DMS153 (cell line): ENCODE measurements around the gene HRC.

ENCODE experiments used
- DNase-seq: peaks from one replicate; lab custom pipeline; 2025; lab: John Stamatoyannopoulos, UW

The HRC gene

GRCh38 chr19:49114630-49115363 lies 40.4 kb downstream of the HRC start:
- DNase-seq, result no peak

DNA sequence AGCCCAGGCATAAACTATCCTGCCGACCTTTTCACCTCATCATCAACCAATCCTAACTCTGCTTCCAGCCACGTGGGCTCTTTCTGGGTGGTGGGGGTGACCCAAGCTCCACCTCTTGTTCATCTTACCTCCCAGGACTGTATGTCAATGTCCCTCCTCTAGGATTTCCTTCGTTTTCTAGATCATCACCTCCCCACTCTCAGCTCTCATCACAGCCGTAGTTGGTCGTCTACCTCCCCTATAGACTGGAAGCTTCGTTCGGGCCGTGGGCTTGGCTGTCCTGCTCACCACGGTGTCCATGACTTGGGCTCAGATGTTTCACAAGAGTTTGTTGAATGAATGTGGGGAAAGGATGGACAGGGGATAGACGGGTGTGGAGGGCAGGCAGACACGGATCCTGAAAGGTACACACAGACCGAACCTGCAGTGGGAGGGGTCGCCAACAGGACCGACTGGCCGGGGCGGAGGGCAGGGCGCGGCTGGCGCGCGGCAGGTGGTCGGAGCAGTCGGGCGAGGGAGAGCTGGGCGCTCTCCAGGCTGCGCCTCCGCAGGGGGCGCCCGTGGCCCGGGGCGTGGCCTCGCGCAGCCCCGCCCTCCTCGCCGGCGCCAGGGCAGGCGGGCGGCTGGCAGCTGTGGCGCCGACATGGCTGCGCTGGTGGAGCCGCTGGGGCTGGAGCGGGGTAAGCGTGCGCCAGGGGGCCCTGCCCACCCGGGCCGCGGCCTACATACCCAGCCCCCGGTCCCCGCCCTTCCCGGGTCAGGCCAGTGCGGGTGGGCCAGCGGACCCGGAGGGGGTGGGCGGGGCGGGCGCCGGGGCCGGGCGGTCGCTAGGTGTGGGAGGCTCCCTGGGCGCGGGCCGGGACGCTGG lies 41.2 kb downstream of the HRC start, which contains the start of gene LIN7B:
LIN7B (plus strand) TSS at position 609 of the 868 bp plus-strand sequence; CDS start at position 644, 35 bp downstream.
- DNase-seq, result peak; percentile 40

GRCh38 chr19:49111218-49111998 lies 43.8 kb downstream of the HRC start:
- DNase-seq, result no peak

DNA sequence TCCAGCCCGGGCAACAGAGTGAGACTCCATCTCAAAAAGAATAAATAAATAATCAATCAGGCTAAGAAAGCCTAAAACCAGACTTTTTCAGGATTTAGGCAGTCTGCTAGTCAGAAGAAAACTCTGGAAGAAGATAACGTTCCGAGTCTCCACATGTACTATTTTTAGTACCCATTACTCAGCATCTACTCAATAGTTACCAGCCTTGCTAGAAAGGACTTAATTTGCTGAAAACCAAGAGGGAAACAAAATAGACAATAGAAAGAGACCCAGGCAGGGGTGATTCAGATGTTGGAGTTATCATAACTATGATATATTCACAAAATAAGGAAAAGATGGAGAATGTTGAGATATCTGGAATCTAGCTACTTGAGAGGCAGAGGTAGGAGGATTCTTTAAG lies 44.6 kb downstream of the HRC start:
- DNase-seq, result no peak

DNA sequence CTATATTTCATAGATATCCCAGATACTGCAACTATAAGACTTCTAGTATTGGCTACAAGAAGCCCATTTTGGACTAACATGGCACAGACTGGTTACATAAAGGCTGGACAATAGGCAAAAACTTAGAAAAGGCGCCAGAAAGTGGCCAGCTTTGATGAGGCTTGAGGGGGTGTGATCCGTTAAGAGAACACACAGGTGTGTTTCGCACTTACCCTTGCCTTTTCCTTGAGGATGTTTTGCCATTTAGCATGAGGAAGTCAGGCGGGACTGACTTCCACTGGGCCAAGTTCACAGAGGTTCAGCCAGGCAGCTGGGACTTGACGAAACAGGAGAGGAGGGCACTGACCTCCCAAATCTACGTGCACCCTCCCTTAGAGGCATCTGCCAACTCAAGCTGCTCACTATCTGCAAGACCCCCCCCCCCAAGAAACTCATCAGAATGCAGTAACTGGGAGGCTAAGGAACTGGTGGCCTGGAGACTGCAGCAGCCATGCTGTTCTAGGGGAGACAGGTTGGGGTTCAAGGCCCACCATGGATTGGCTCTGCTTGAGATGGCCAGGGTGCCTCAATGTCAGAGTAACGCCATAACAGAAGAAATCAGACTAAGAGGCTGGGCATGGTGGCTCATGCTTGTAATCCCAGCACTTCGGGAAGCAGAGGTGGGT lies 45.5 kb downstream of the HRC start:
- DNase-seq, result no peak

DNA sequence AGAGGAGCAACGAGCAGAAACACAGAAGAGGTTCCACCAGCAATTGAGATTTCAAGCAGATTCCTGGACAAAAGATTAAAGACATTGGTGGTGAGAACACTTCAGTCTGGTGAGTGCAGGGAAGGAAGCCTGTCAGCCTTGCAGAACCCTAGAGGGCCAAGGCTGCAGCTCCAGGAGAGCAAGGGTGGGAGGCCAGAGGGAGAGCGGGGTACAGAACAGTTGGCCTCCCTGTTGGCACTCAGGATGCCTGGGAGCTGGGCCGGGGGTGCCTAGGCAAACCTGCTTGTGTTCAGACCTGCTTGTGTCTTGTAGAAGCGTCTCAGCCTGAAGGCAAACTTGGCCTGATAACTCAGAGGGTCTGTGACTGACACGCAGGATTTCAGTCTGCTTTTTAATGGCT lies 46.1 kb downstream of the HRC start:
- DNase-seq, result no peak

DNA sequence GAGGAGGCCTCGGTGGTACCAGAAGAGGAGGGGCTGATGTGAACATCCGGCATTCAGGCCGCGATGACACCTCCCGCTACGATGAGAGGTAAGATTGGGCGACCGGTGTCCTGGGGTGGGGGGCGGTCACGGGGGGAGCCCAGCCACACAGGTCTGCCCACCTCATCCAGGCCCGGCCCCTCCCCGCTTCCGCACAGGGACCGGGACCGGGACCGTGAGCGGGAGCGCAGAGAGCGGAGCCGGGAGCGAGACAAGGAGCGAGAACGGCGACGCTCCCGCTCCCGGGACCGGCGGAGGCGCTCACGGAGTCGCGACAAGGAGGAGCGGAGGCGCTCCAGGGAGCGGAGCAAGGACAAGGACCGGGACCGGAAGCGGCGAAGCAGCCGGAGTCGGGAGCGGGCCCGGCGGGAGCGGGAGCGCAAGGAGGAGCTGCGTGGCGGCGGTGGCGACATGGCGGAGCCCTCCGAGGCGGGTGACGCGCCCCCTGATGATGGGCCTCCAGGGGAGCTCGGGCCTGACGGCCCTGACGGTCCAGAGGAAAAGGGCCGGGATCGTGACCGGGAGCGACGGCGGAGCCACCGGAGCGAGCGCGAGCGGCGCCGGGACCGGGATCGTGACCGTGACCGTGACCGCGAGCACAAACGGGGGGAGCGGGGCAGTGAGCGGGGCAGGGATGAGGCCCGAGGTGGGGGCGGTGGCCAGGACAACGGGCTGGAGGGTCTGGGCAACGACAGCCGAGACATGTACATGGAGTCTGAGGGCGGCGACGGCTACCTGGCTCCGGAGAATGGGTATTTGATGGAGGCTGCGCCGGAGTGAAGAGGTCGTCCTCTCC lies 47.4 kb downstream of the HRC start:
- DNase-seq, result no peak

- DNase-seq, result no peak
Observed at GRCh38 chr19:49106648-49107135, 48.5 kb downstream of the HRC start.

DNA sequence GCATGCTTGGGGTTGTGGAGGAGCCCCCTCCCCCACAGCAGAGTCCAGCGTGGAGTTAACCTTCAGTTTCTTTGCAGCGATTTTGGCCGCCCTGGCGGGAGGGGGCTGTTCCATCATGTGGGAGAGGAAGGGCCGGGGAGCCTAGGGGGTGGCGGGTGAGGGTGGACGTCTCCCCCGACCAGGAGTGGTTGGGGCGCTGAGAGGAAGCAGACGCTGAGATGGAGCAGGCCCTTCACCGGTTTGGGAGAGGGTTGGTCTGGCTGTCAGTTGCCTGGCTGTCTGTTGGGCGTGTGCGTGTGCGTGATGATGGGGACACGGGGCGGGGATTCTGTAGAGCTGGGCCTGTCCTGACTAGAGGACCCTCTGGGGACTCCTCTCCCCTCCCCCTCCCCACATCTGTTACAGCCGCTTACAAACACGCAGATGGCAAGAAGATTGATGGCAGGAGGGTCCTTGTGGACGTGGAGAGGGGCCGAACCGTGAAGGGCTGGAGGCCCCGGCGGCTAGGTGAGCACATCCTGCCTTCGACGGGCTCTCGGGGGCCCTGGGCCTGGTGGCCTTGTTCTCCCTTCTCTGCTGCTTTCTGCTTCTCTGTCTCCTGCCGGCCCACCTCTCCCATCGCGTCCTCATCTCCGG lies 50.8 kb downstream of the HRC start:
- no peak for DNase-seq

DNA sequence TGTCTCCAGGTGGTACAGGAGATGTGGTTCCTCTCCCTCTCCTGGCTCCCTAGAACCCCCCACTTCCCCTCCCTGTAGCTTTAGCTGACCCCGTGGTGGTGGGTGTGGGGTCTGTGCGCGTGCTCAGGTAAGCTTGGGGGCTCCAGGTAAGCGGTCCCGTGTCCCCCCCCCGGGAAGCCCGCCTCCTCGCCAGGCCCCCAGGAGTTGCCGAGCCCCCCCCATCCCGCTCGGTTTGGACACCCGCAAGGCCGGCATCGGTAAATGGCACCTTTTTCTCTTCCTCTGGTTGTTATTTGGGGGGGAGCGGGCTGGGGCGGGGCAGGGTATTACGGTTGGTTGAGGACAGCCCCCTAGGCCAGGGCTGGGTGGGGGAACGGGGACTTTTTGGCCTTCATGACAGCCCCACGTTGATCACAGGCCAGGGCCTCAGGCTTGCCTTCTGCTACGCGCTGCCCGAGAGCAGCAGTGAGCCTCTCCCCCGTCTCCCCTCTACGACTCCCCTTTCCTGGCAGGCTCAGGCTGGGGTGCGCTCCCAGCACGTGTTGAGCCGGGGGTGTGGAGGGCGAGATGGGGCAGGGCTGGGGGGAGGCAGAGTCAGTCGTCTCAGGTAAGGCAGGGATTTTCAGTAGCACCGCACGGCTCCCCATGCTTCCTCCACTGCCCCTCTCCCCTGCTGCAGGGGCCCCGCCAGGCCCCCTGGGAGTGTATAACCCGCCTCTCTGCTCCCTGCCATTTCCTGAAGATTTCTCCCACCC lies 51.7 kb downstream of the HRC start:
- DNase-seq, result no peak

GRCh38 chr19:49102303-49102702 lies 52.9 kb downstream of the HRC start:
- no peak for DNase-seq
